SK-N-MC (cell line): Measurements from ENCODE around the gene ATP6V1F.

Experiments used
- EZH2 ChIP-seq: fragments of 200-600 bp; sonication (generic); IDR thresholded peaks from one replicate; pipeline ENCODE4 v1.6.1; 2017; ENCODE audit warnings: antibody characterized with exemption
- POLR2AphosphoS5 ChIP-seq: IDR thresholded peaks from 2 replicates; pipeline ENCODE4 v1.6.1; 2012; ENCODE audit warnings: mild to moderate bottlenecking, low read depth, low read length, borderline replicate concordance

GRCh38 chr7:128845475-128845874 is 17.2 kb upstream of the ATP6V1F start:
- TF ChIP-seq EZH2 (no peak), POLR2AphosphoS5 (no peak)
